Coronary artery (tissue), 2 donors: ENCODE results near the gene MS4A18.
A peak's percentile ranks its signal among the peaks of the same experiment; 100 is the strongest.

Source experiments
- DNase-seq: peaks from one replicate; pipeline ENCODE4 v3.0.0-alpha.2; 2017; ENCODE audit warnings: low spot score
- H3K27ac ChIP-seq, 2 donors: fragments of 200-600 bp; sonication (generic); one replicate each; pipeline ENCODE4 v1.5.1; 2016 to 2019
- H3K4me3 ChIP-seq: fragments of 200-600 bp; sonication (generic); 2 replicates; pipeline ENCODE4 v1.5.1; 2016; ENCODE audit warnings: mild to moderate bottlenecking, moderate library complexity
- TF ChIP-seq, protein P1 (sequence below): fragments of 200-600 bp; sonication (generic); IDR thresholded peaks from one replicate; pipeline ENCODE4 v1.5.1; 2019; ENCODE audit warnings: antibody characterized with exemption

The MS4A18 gene

DNA sequence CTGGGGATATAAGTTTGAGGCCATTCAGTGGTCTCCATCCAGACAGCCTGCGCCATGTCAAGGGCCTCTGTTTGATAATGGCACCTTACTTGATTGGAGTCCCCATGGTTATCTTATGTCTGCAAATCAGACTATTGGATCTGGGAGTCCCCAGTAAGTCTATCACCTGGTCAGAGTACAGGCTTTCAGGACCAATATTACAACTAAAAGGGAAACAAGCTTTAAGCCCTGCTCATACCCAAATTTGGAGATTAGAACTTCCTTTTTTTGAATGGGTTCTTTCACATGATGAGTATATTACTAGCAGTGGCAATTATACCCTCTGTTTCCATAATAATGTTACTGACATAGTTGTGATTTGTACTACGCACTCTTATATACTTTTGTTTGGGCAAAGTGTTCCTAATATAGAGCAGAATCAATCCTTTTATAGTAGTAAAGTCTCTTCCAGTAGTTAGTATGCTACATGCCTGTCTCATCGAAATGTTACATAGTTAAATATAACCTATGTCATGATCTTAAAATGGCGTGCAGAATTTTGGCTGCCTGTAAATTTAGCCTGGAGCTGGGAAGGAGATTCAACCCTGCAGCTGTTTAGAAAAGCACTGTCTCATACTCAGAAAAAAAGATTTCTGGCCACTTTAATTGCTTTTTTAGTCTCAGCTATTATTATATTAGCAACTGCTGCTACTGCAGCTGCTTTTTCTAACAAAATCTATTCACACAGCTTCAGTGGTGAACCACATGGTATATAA is 37.1 kb downstream of the MS4A18 start:
- TF ChIP-seq, protein P1, sequence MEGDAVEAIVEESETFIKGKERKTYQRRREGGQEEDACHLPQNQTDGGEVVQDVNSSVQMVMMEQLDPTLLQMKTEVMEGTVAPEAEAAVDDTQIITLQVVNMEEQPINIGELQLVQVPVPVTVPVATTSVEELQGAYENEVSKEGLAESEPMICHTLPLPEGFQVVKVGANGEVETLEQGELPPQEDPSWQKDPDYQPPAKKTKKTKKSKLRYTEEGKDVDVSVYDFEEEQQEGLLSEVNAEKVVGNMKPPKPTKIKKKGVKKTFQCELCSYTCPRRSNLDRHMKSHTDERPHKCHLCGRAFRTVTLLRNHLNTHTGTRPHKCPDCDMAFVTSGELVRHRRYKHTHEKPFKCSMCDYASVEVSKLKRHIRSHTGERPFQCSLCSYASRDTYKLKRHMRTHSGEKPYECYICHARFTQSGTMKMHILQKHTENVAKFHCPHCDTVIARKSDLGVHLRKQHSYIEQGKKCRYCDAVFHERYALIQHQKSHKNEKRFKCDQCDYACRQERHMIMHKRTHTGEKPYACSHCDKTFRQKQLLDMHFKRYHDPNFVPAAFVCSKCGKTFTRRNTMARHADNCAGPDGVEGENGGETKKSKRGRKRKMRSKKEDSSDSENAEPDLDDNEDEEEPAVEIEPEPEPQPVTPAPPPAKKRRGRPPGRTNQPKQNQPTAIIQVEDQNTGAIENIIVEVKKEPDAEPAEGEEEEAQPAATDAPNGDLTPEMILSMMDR: no peak
- Histone ChIP-seq H3K27ac (no peak overlapping the region), H3K4me3 (no peak overlapping the region)
- DNase-seq: no peak

- DNase-seq: no peak
- TF ChIP-seq, protein P1: no peak
- Histone ChIP-seq H3K27ac (no peak overlapping the region), H3K4me3 (no peak overlapping the region)
Measured at GRCh38 chr11:60762851-60763691, 38.6 kb downstream of the MS4A18 start.

- Histone ChIP-seq H3K27ac (no peak overlapping the region), H3K4me3 (no peak overlapping the region)
- TF ChIP-seq, protein P1: no peak
- peak; percentile 35 for DNase-seq
Measured at GRCh38 chr11:60763692-60764369, 39.3 kb downstream of the MS4A18 start.

- TF ChIP-seq, protein P1: no peak
- no peak overlapping the region for H3K4me3 ChIP-seq
- no peak for DNase-seq
- no peak overlapping the region for H3K27ac ChIP-seq
Measured at GRCh38 chr11:60764879-60765278, 40.4 kb downstream of the MS4A18 start.

DNA sequence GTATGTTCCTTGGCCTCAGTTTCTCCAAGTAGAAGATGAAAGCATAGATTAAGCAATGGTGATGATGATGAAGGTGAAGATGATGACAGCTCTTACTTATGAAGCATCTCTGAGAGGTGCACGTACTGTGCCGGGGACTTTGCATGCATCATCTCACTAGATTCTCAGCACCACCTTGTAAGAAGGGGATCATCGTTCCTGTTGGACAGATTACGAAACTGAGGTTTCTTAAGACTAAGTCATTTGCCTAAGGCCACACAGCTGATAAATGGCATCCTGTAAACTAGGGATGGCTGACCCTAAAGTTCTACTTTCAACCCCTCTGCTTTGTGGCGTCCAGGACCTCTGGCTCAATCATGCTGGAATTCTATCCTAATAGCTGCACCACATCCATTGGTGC is 40.8 kb downstream of the MS4A18 start:
- TF ChIP-seq, protein P1: no peak

GRCh38 chr11:60766547-60766946 is 42.0 kb downstream of the MS4A18 start:
- no peak overlapping the region for H3K4me3 ChIP-seq
- TF ChIP-seq, protein P1: no peak
- no peak for DNase-seq
- no peak overlapping the region for H3K27ac ChIP-seq

More for the DNA sequence above, 40.8 kb downstream of the MS4A18 start:
- Histone ChIP-seq H3K4me3 (no peak overlapping the region), H3K27ac (no peak overlapping the region)
- peak; percentile 24 for DNase-seq
